LNCaP clone FGC (cell line): Measurements from ENCODE around the gene MTUS2.

Source experiments
- DNase-seq: peaks from one replicate; pipeline ENCODE4 v3.0.0-alpha.2; 2011; ENCODE audit warnings: low read depth
- H3K4me3 ChIP-seq: 2 replicates; pipeline ENCODE4 v1.5.1; 2011; ENCODE audit warnings: mild to moderate bottlenecking, low read depth, low read length, control low read depth
- TF ChIP-seq, protein P1 (sequence below): IDR thresholded peaks from 2 replicates; pipeline ENCODE4 v1.5.1; 2012; ENCODE audit warnings: mild to moderate bottlenecking; ENCODE audit not compliant: control insufficient read depth, insufficient read depth; ENCODE audit errors: extremely low read depth

Gene MTUS2

DNA sequence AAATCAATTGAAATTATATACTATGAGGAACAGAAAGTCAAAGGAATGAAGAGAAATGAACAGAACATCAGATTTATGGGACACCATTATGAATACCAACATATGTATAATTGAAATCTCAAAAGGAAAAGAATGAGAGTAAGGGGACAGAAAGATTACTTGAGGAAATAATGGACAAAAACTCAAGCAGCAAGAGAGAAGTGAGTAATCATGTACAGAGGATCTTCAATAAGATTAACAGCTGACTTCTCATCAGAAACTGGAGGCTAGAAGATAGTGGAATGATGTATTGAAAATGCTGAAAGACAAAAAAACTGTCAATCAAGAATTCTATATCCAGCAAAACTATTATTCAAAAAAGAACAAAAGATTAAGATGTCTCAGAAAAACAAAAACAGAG, 10.4 kb downstream of the MTUS2 start:
- H3K4me3 ChIP-seq: no peak overlapping the region
- DNase-seq: no peak
- TF ChIP-seq, protein P1, sequence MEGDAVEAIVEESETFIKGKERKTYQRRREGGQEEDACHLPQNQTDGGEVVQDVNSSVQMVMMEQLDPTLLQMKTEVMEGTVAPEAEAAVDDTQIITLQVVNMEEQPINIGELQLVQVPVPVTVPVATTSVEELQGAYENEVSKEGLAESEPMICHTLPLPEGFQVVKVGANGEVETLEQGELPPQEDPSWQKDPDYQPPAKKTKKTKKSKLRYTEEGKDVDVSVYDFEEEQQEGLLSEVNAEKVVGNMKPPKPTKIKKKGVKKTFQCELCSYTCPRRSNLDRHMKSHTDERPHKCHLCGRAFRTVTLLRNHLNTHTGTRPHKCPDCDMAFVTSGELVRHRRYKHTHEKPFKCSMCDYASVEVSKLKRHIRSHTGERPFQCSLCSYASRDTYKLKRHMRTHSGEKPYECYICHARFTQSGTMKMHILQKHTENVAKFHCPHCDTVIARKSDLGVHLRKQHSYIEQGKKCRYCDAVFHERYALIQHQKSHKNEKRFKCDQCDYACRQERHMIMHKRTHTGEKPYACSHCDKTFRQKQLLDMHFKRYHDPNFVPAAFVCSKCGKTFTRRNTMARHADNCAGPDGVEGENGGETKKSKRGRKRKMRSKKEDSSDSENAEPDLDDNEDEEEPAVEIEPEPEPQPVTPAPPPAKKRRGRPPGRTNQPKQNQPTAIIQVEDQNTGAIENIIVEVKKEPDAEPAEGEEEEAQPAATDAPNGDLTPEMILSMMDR: no peak

GRCh38 chr13:28831117-28831516, 11.0 kb downstream of the MTUS2 start:
- TF ChIP-seq, protein P1: no peak
- H3K4me3 ChIP-seq: no peak overlapping the region
- no peak for DNase-seq

GRCh38 chr13:28837111-28837510, 17.0 kb downstream of the MTUS2 start:
- no peak overlapping the region for H3K4me3 ChIP-seq
- no peak for DNase-seq
- TF ChIP-seq, protein P1: no peak

- TF ChIP-seq, protein P1: no peak
- H3K4me3 ChIP-seq: no peak overlapping the region
- no peak for DNase-seq
Measured at GRCh38 chr13:28843639-28844038, 23.5 kb downstream of the MTUS2 start.

DNA sequence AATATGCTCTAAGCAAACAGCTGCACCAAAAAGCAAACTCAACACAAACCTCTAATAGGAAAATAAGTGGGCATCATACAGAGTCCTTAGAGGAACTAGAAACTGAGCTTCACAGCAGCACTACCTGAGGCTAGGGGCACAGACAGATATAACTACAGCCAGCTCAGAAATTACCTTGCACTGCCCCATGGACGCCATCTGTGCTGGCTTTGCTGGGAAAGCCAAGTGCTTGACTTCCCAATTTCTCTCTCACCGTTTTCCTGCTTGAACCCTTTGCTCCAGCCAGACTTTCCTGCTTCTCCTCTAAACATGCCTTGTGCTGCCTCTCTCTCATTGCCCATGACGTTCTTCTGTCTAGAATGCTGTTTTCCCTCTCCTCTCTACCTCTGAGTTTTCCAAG, 29.3 kb downstream of the MTUS2 start:
- TF ChIP-seq, protein P1: no peak
- no peak for DNase-seq
- no peak overlapping the region for H3K4me3 ChIP-seq

DNA sequence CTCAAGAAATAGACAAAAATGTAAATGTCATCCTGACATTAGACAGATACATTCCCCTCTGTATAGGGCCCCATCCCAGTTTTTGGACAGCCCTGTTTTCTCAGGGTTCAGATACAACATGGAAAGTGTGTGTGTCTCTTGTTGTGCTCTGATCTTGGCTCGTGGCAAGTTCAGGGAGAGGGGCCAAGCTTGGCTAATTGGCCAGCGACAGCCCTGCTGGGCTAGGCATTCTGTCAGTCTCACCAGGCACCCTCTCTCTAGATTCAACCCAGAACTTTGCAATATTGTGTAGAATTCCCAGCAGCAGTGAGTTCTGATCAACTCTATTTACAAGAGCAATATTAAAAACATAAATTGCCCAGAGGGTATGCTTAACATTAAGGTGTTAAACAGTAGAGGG, 30.1 kb downstream of the MTUS2 start:
- DNase-seq: no peak
- H3K4me3 ChIP-seq: no peak overlapping the region
- TF ChIP-seq, protein P1: no peak

DNA sequence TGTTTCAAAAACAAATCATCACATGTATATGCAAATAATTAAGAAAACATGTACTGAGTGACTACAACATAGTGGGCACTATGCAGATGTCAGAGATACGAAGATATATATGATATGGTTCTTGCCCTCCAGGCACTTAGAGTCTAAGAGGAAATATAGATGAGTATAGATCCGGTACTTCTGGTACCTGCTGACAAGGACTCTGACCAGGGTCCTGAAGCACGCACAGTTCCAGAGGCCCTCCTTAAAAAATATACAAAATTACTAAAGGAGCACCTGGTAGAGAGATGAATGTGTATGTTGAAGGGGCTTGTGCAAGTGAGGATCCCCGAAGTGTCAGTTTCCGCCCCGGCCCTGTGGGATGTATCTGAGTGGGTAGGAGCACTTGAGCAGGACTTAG, 31.3 kb downstream of the MTUS2 start:
- TF ChIP-seq, protein P1: no peak
- H3K4me3 ChIP-seq: no peak overlapping the region
- no peak for DNase-seq
